Osteocyte (in vitro differentiated cells): ENCODE measurements around the gene HNRNPAB. TPM values are rescaled to one million over a fixed set of nuclear protein-coding genes. Genes with fewer than 3 reads are reported as not detected.

ENCODE experiments used
- DNase-seq: peaks from one replicate; pipeline ENCODE4 v3.0.0; 2021; ENCODE audit warnings: mixed read lengths; ENCODE audit not compliant: unreplicated experiment; ENCODE audit errors: extremely low spot score
- H3K27ac Mint-ChIP-seq: one replicate; pipeline ENCODE4 v1.8.0; 2021; ENCODE audit warnings: mild to moderate bottlenecking, mixed read lengths; ENCODE audit not compliant: unreplicated experiment
- H3K27me3 Mint-ChIP-seq: one replicate; pipeline ENCODE4 v1.8.0; 2021; ENCODE audit warnings: mixed read lengths; ENCODE audit not compliant: unreplicated experiment
- H3K36me3 Mint-ChIP-seq: one replicate; pipeline ENCODE4 v1.8.0; 2021; ENCODE audit warnings: mixed read lengths; ENCODE audit not compliant: unreplicated experiment
- H3K4me1 Mint-ChIP-seq: one replicate; pipeline ENCODE4 v1.8.0; 2021; ENCODE audit warnings: mixed read lengths; ENCODE audit not compliant: unreplicated experiment
- H3K4me3 Mint-ChIP-seq: one replicate; pipeline ENCODE4 v1.8.0; 2021; ENCODE audit warnings: mild to moderate bottlenecking, moderate library complexity, mixed read lengths; ENCODE audit not compliant: unreplicated experiment
- H3K9me3 Mint-ChIP-seq: one replicate; pipeline ENCODE4 v1.8.0; 2021; ENCODE audit warnings: mixed read lengths; ENCODE audit not compliant: unreplicated experiment
- CTCF ChIP-seq: fragments of 200-600 bp; sonication (generic); IDR thresholded peaks from 2 replicates; pipeline ENCODE4 v1.5.0; 2021; ENCODE audit warnings: antibody characterized with exemption, mild to moderate bottlenecking, moderate library complexity
- total RNA-seq: library from RNA; stranded (reverse); gene quantifications from 2 replicates; pipeline ENCODE4 v1.2.1, GENCODE V29; 2021

Gene HNRNPAB
- total RNA-seq, 1 donor from 2014 or later, result 131 TPM

GRCh38 chr5:178199581-178200434 lies 4.5 kb upstream of the HNRNPAB start:
- Mint-ChIP-seq H3K4me3 (no peak overlapping the region), H3K4me1 (peaks cover 21% of the 10 kb centered on the region), H3K27ac (peak overlapping the region; percentile 20), H3K9me3 (no peaks in the 10 kb centered on the region), H3K36me3 (peaks cover 2% of the 10 kb centered on the region), H3K27me3 (no peaks in the 10 kb centered on the region)
- no peak for DNase-seq
- no peak for TF ChIP-seq CTCF

- Mint-ChIP-seq H3K9me3 (no peaks in the 10 kb centered on the region), H3K4me3 (no peak overlapping the region), H3K4me1 (peaks cover 26% of the 10 kb centered on the region), H3K36me3 (peaks cover 10% of the 10 kb centered on the region), H3K27me3 (no peaks in the 10 kb centered on the region), H3K27ac (no peak overlapping the region)
- TF ChIP-seq CTCF, result no peak
- no peak for DNase-seq
Observed at GRCh38 chr5:178201221-178201926, 3.0 kb upstream of the HNRNPAB start.

- H3K27me3 Mint-ChIP-seq, result no peaks in the 10 kb centered on the region
- H3K4me1 Mint-ChIP-seq, result peaks cover 29% of the 10 kb centered on the region
- no peak for DNase-seq
- H3K4me3 Mint-ChIP-seq, result no peak overlapping the region
- H3K27ac Mint-ChIP-seq, result no peak overlapping the region
- peaks cover 14% of the 10 kb centered on the region for H3K36me3 Mint-ChIP-seq
- TF ChIP-seq CTCF, result no peak
- H3K9me3 Mint-ChIP-seq, result no peaks in the 10 kb centered on the region
Observed at GRCh38 chr5:178201927-178202235, 2.5 kb upstream of the HNRNPAB start.

GRCh38 chr5:178202541-178202940 lies 1.8 kb upstream of the HNRNPAB start:
- TF ChIP-seq CTCF, result no peak
- no peaks in the 10 kb centered on the region for H3K9me3 Mint-ChIP-seq
- H3K27ac Mint-ChIP-seq, result no peak overlapping the region
- no peaks in the 10 kb centered on the region for H3K27me3 Mint-ChIP-seq
- H3K36me3 Mint-ChIP-seq, result peaks cover 17% of the 10 kb centered on the region
- H3K4me1 Mint-ChIP-seq, result peaks cover 34% of the 10 kb centered on the region
- no peak overlapping the region for H3K4me3 Mint-ChIP-seq
- no peak for DNase-seq

GRCh38 chr5:178203670-178204181 lies 607 bp upstream of the HNRNPAB start:
- H3K27ac Mint-ChIP-seq, result no peak overlapping the region
- peak overlapping the region; percentile 92 for H3K4me3 Mint-ChIP-seq
- H3K9me3 Mint-ChIP-seq, result no peaks in the 10 kb centered on the region
- H3K27me3 Mint-ChIP-seq, result no peaks in the 10 kb centered on the region
- H3K4me1 Mint-ChIP-seq, result peaks cover 39% of the 10 kb centered on the region
- peaks cover 23% of the 10 kb centered on the region for H3K36me3 Mint-ChIP-seq
- TF ChIP-seq CTCF, result no peak
- no peak for DNase-seq
